K562 (cell line): ENCODE measurements around the gene KRTAP22-2. TPM values are rescaled to one million over a fixed set of nuclear protein-coding genes. Genes with fewer than 3 reads are reported as not detected.

ENCODE experiments used
- ATAC-seq: fragments of 200-7000 bp; cut with Tn5 transposase; 3 replicates; pipeline ENCODE4 v1.9.1; 2020; ENCODE audit warnings: moderate library complexity
- BruUV-seq: library from RNA; stranded (reverse); fragments of 400-500 nt; replicated peaks from 2 replicates; lab custom pipeline; 2021; lab: Mats Ljungman, UMichigan
- CTCF ChIA-PET: fragments of 300-600 bp; formaldehyde crosslinking; extraction: SDS; loops from one replicate; lab custom pipeline; 2021; ENCODE audit warnings: low intra/inter-chr PET ratio; lab: Yijun Ruan, JAX
- POLR2A ChIA-PET: fragments of 300-600, 350-650 bp; sonication (Branson Sonifier 250); formaldehyde crosslinking; extraction: SDS; loops from one replicate; lab custom pipeline; 2021; ENCODE audit warnings: antibody characterized with exemption, inconsistent platforms; lab: Yijun Ruan, JAX
- DNase-seq, 4 experiments: peaks; one replicate each; pipeline versions ENCODE4 v3.0.0 to v3.0.0-alpha.2; 2011 to 2018; ENCODE audit warnings: low spot score in 3 of 4, mixed read lengths in 3 of 4; ENCODE audit errors: extremely low read depth in 1 of 4
- FAIRE-seq: peaks from 2 replicates; lab custom pipeline; 2011; peaks lifted over from hg19 to GRCh38; lab: Jason Lieb, UNC
- H2AFZ ChIP-seq: 2 replicates; pipeline ENCODE4 v1.6.0; 2011; ENCODE audit warnings: low read depth, low read length, control low read depth, inconsistent platforms
- H3K27ac ChIP-seq: fragments of 200-600 bp; 3 replicates; pipeline ENCODE4 v1.8.0; 2011; ENCODE audit warnings: low read depth, mild to moderate bottlenecking, control low read depth, inconsistent platforms, low read length, moderate library complexity, mixed read lengths; ENCODE audit errors: extremely low read depth
- H3K27me3 ChIP-seq, 2 experiments: fragments of 300-600 bp in 1 of 2; 2 replicates in 1 of 2; 3 replicates in 1 of 2; pipeline versions ENCODE4 v1.6.0 to v1.8.0; 2011; ENCODE audit warnings: inconsistent platforms in 2 of 2, low read length in 2 of 2, mild to moderate bottlenecking in 1 of 2, mixed read lengths in 1 of 2, moderate library complexity in 1 of 2; ENCODE audit not compliant: control insufficient read depth in 2 of 2, insufficient read depth in 2 of 2
- H3K36me3 ChIP-seq: fragments of 300-600 bp; 3 replicates; pipeline ENCODE4 v1.8.0; 2011; ENCODE audit warnings: mild to moderate bottlenecking, low read length, inconsistent platforms; ENCODE audit not compliant: control insufficient read depth, insufficient read depth
- H3K4me1 ChIP-seq, 2 experiments: fragments of 200-600 bp in 1 of 2; replicated peaks in 1 of 2; 2 replicates in 1 of 2; 3 replicates in 1 of 2; pipeline versions ENCODE4 v1.5.1 to v1.8.0; 2011; ENCODE audit warnings: inconsistent platforms in 2 of 2, low read length in 2 of 2, mild to moderate bottlenecking in 1 of 2, mixed read lengths in 1 of 2, moderate library complexity in 1 of 2; ENCODE audit not compliant: control insufficient read depth in 2 of 2, insufficient read depth in 2 of 2
- H3K4me2 ChIP-seq: 2 replicates; pipeline ENCODE4 v1.6.1; 2011; ENCODE audit warnings: low read length, control low read depth, inconsistent platforms, mixed read lengths; ENCODE audit not compliant: insufficient read depth
- H3K4me3 ChIP-seq: fragments of 200-600 bp; sonication (generic), shearing (Covaris generic); 2 replicates; pipeline ENCODE4 v1.5.1; 2016; ENCODE audit warnings: control low read depth, inconsistent platforms
- H3K79me2 ChIP-seq: fragments of 200-600 bp; 3 replicates; pipeline ENCODE4 v1.8.0; 2011; ENCODE audit warnings: low read length, inconsistent platforms; ENCODE audit not compliant: control insufficient read depth, insufficient read depth
- H3K9ac ChIP-seq, 2 experiments: 2 replicates each; pipeline versions ENCODE4 v1.6.0 to v1.6.1; 2011; ENCODE audit warnings: low read depth in 2 of 2, low read length in 2 of 2, control low read depth in 1 of 2, inconsistent platforms in 1 of 2, mild to moderate bottlenecking in 1 of 2, mixed read lengths in 1 of 2; ENCODE audit not compliant: insufficient read depth in 1 of 2
- H3K9me1 ChIP-seq: one replicate; pipeline ENCODE4 v1.6.0; 2011; ENCODE audit warnings: inconsistent platforms, mild to moderate bottlenecking, low read length, moderate library complexity; ENCODE audit not compliant: control insufficient read depth, insufficient read depth
- H3K9me3 ChIP-seq: replicated peaks from 2 replicates; pipeline ENCODE4 v1.5.1; 2011; ENCODE audit warnings: low read depth, low read length, inconsistent platforms; ENCODE audit not compliant: control insufficient read depth, insufficient read depth
- H4K20me1 ChIP-seq: replicated peaks from 2 replicates; pipeline ENCODE4 v1.6.1; 2011; ENCODE audit warnings: low read length, inconsistent platforms, mixed read lengths; ENCODE audit not compliant: control insufficient read depth, insufficient read depth
- ATF6 ChIP-seq: sonication (generic); formaldehyde crosslinking; IDR thresholded peaks from 2 replicates; pipeline ENCODE4 v1.4.0; 2020; ENCODE audit warnings: mild to moderate bottlenecking, missing genetic modification reagents
- BCL6 ChIP-seq: fragments of 250-450 bp; sonication (Bioruptor Pico); IDR thresholded peaks from 2 replicates; pipeline ENCODE4 v1.4.0; 2020
- ETV5 ChIP-seq: sonication (generic); formaldehyde crosslinking; IDR thresholded peaks from 2 replicates; pipeline ENCODE4 v1.4.0; 2020; ENCODE audit warnings: low read depth, mild to moderate bottlenecking, missing genetic modification reagents
- HMG20A ChIP-seq: fragments of 450-650 bp; formaldehyde crosslinking; conservative IDR thresholded peaks from 2 replicates; pipeline ENCODE4 v1.4.0; 2020; ENCODE audit warnings: mild to moderate bottlenecking, mixed read lengths
- KLF6 ChIP-seq: fragments of 250-450 bp; sonication (Bioruptor Pico); IDR thresholded peaks from 2 replicates; pipeline ENCODE4 v1.4.0; 2020; ENCODE audit warnings: mild to moderate bottlenecking, moderate library complexity, borderline replicate concordance
- NFXL1 ChIP-seq: fragments of 450-650 bp; formaldehyde crosslinking; IDR thresholded peaks from 2 replicates; pipeline ENCODE4 v1.4.0; 2021; ENCODE audit warnings: mild to moderate bottlenecking
- SIN3A ChIP-seq, 2 experiments: fragments of 150-350 bp in 1 of 2; IDR thresholded peaks; 2 replicates each; pipeline ENCODE4 v1.6.1; 2011 to 2016; ENCODE audit warnings: borderline replicate concordance in 2 of 2, low read depth in 2 of 2, low read length in 2 of 2, mild to moderate bottlenecking in 2 of 2, moderate library complexity in 2 of 2; ENCODE audit not compliant: control insufficient read depth in 1 of 2
- SMARCA5 ChIP-seq: fragments of 450-650 bp; IDR thresholded peaks from 2 replicates; pipeline ENCODE4 v1.6.1; 2016
- ZNF354B ChIP-seq: fragments of 250-450 bp; sonication (Bioruptor Pico); IDR thresholded peaks from 2 replicates; pipeline ENCODE4 v1.4.0; 2020
- ZNF668 ChIP-seq: fragments of 250-450 bp; sonication (Bioruptor Pico); IDR thresholded peaks from 2 replicates; pipeline ENCODE4 v1.8.0; 2022; ENCODE audit warnings: mild to moderate bottlenecking, inconsistent platforms
- ZSCAN29 ChIP-seq: fragments of 450-650 bp; IDR thresholded peaks from 2 replicates; pipeline ENCODE4 v1.6.1; 2017
- WGBS: fragments of 100-300 bp; shearing (Covaris generic); methylation state at CpG from one replicate; pipeline ENCODE4 v1.1.6; 2016; ENCODE audit warnings: low coverage, mixed read lengths; ENCODE audit not compliant: insufficient coverage; ENCODE audit errors: missing lambda C conversion rate; 5-methylcytosine and 5-hydroxymethylcytosine counted together
- in situ Hi-C: fragments of 300-500 bp; cut with MboI; formaldehyde crosslinking; loops from 4 replicates; pipeline ENCODE4 v1.15.0; 2018; ENCODE audit warnings: inconsistent platforms, mixed read lengths
- intact Hi-C: fragments of 100-400 bp; cut with micrococcal nuclease; formaldehyde crosslinking; loops from 2 replicates; pipeline ENCODE4 v1.14.2; 2022
- polyA plus RNA-seq, 8 experiments: library from polyadenylated mRNA; depleted of rRNA in 4 of 8; stranded (reverse) in 5 of 8; unstranded in 3 of 8; fragments of >200 nt; fragmentation: Nextera tagmentation in 2 of 8; fragmentation: Illumina TruSeq in 1 of 8; extraction: Ambion mirVana in 2 of 8; extraction: Trizol in 1 of 8; gene quantifications; 2 replicates each; pipeline versions ENCODE4 v1.2.1 to v1.2.3, GENCODE V29; 2011 to 2014; ENCODE audit warnings: inconsistent platforms in 1 of 8, missing spikeins in 1 of 8
- total RNA-seq, 7 experiments: library from RNA; depleted of rRNA in 6 of 7; stranded (reverse); fragments of >200 nt in 6 of 7; fragmentation: Illumina TruSeq in 2 of 7; extraction: Trizol in 2 of 7; gene quantifications; 2 replicates each; pipeline versions ENCODE4 v1.2.1 to v1.2.3, GENCODE V29; 2011 to 2021; ENCODE audit warnings: low replicate concordance in 1 of 7

Gene KRTAP22-2
- total and polyA plus RNA-seq, 9 of the 15 experiments (the other 6 are each of a cell fraction or from before 2014, with no cell fraction given) = not detected

- no peaks in the 10 kb centered on the region for H3K4me1 ChIP-seq
- CTCF ChIA-PET = no interaction called here
- in situ Hi-C loops (no loop called here), intact Hi-C loops (no loop called here)
- peaks cover 4% of the 10 kb centered on the region for H3K9me3 ChIP-seq
- ATAC-seq (no peak), DNase-seq (no peak), FAIRE-seq (no peak)
- TF ChIP-seq SMARCA5 (no peak), SIN3A (IDR thresholded peaks at IDR 0.05; ENCODE audit: borderline replicate concordance in 2 of 2, control insufficient read depth in 1 of 2, low read depth in 2 of 2, low read length in 2 of 2) (no peak), ZNF668 (no peak), ZNF354B (CRISPR knock-in tag) (no peak), HMG20A (CRISPR knock-in tag) (no peak), ATF6 (CRISPR knock-in tag) (no peak), KLF6 (CRISPR knock-in tag) (no peak), NFXL1 (CRISPR knock-in tag) (no peak), ETV5 (CRISPR knock-in tag) (no peak), BCL6 (CRISPR knock-in tag) (no peak), ZSCAN29 (no peak)
- no peak overlapping the region for H3K9ac ChIP-seq
- H3K4me2 ChIP-seq = no peak overlapping the region
- no peaks in the 10 kb centered on the region for H3K9me1 ChIP-seq
- 0% methylated on average over 2 of the region's 2 CpGs for WGBS
- no peaks in the 10 kb centered on the region for H3K36me3 ChIP-seq
- H3K79me2 ChIP-seq = no peaks in the 10 kb centered on the region
- BruUV-seq = no TSS peak
- no peak overlapping the region for H2AFZ ChIP-seq
- H3K4me3 ChIP-seq = no peak overlapping the region
- H3K27ac ChIP-seq = no peak overlapping the region
- no peaks in the 10 kb centered on the region for H3K27me3 ChIP-seq
- no peaks in the 10 kb centered on the region for H4K20me1 ChIP-seq
- POLR2A ChIA-PET = no interaction called here
Observed at GRCh38 chr21:30605968-30606367, 15.8 kb upstream of the KRTAP22-2 start.
